GM20000 (cell line): ENCODE data around the gene STEAP1B.
A peak's percentile ranks its signal among the peaks of the same experiment; 100 is the strongest.
"Not testable (repeated sequence)": the region's sequence is repeated elsewhere in the genome, so short reads cannot be mapped to it uniquely, and the experiment has no call there.

Source experiments
- DNase-seq: peaks from one replicate; pipeline ENCODE4 v3.0.0; 2012; ENCODE audit warnings: low spot score
- CTCF ChIP-seq: IDR thresholded peaks from 2 replicates; pipeline ENCODE4 v1.5.1; 2012; ENCODE audit warnings: mild to moderate bottlenecking, control low read depth; ENCODE audit errors: extremely low read depth, missing control alignments

Gene STEAP1B

GRCh38 chr7:22435720-22436119, 64.3 kb downstream of the STEAP1B start:
- TF ChIP-seq CTCF: no peak
- no peak for DNase-seq

GRCh38 chr7:22435105-22435504, 64.9 kb downstream of the STEAP1B start:
- no peak for TF ChIP-seq CTCF
- peak; percentile 43 for DNase-seq

GRCh38 chr7:22433710-22434460, 66.1 kb downstream of the STEAP1B start:
- no peak for TF ChIP-seq CTCF
- DNase-seq: no peak

- not testable (repeated sequence) for DNase-seq
Measured at GRCh38 chr7:22433165-22433700, 66.8 kb downstream of the STEAP1B start.

GRCh38 chr7:22432203-22432718, 67.7 kb downstream of the STEAP1B start:
- DNase-seq: no peak
- TF ChIP-seq CTCF: no peak

- no peak for TF ChIP-seq CTCF
- DNase-seq: no peak
Measured at GRCh38 chr7:22430457-22430856, 69.5 kb downstream of the STEAP1B start.

GRCh38 chr7:22429386-22429785, 70.6 kb downstream of the STEAP1B start:
- TF ChIP-seq CTCF: no peak

GRCh38 chr7:22427855-22428254, 72.1 kb downstream of the STEAP1B start:
- no peak for DNase-seq
- TF ChIP-seq CTCF: no peak

More at GRCh38 chr7:22429386-22429785, 70.6 kb downstream of the STEAP1B start:
- no peak for DNase-seq
